ENCODE results near the gene USF2. TPM values are rescaled to one million over a fixed set of nuclear protein-coding genes. Genes with fewer than 3 reads are reported as not detected.

USF2 gene
- polyA plus RNA-seq, 2 of the 4 experiments (the other 2 are of a cell fraction) = 118 to 141 TPM

- FAIRE-seq = peak; percentile 90
- WGBS (ENCODE audit: missing lambda C conversion rate) = 2% methylated on average over 1 of the region's 1 CpG
- Histone ChIP-seq H3K4me1 (no peaks in the 10 kb centered on the region), H3K4me2 (no peak overlapping the region), H3K4me3 (no peak overlapping the region), H3K9me3 (peaks cover 52% of the 10 kb centered on the region), H3K27ac (no peak overlapping the region)
- POLR2A ChIA-PET = no interaction called here
- DNase-seq (ENCODE audit: low read depth in 1 of 2, low spot score in 1 of 2) = no peak
- CTCF ChIA-PET = interaction anchor here (0.6 to 2.3 kb wide), 10 partner anchors 10 to 1140 kb away, joined by 3 to 7 read pairs (median 4); partner anchors contain the start of genes FAM187B, LGI4 and USF2
- no peak for TF ChIP-seq HOXB5 (CRISPR knock-in tag; IDR thresholded peaks at IDR 0.05)
- no peak for TF ChIP-seq MAFK (IDR thresholded peaks at IDR 0.05; ENCODE audit: partially characterized antibody)
- TF ChIP-seq MAX (IDR thresholded peaks at IDR 0.05) = no peak
- no peak for TF ChIP-seq MAZ (IDR thresholded peaks at IDR 0.05; ENCODE audit: borderline replicate concordance, low read depth, low read length)
- no peak for TF ChIP-seq POLR2A (IDR thresholded peaks at IDR 0.05; ENCODE audit: low read length)
- TF ChIP-seq NR3C1 (IDR thresholded peaks at IDR 0.05) = no peak
- TF ChIP-seq NPAS2 (CRISPR knock-in tag; IDR thresholded peaks at IDR 0.05; ENCODE audit: borderline replicate concordance) = no peak
- TF ChIP-seq EHMT2 (IDR thresholded peaks at IDR 0.05; ENCODE audit: low read depth) = no peak
- no peak for TF ChIP-seq E2F6 (IDR thresholded peaks at IDR 0.05; ENCODE audit: borderline replicate concordance, low read depth)
- TF ChIP-seq CBX8 (IDR thresholded peaks at IDR 0.05) = no peak
- TF ChIP-seq POLR2AphosphoS2 (conservative IDR thresholded peaks at IDR 0.05; ENCODE audit: low read length) = no peak
- no peak for TF ChIP-seq EP300 (IDR thresholded peaks at IDR 0.05)
- TF ChIP-seq RCOR1 (IDR thresholded peaks at IDR 0.05; ENCODE audit: low read depth, low read length) = no peak
- no peak for ATAC-seq
Observed at GRCh38 chr19:35241417-35241816, 27.3 kb upstream of the USF2 start.

GRCh38 chr19:35246466-35247092 is 22.2 kb upstream of the USF2 start:
- Histone ChIP-seq H3K4me3 (no peak overlapping the region), H3K4me2 (no peak overlapping the region), H3K27ac (no peak overlapping the region), H3K4me1 (peaks cover 8% of the 10 kb centered on the region; the same call in 1 of the 3 replicates), H3K9me3 (peaks cover 37% of the 10 kb centered on the region)
- FAIRE-seq (peak; percentile 89), ATAC-seq (no peak), DNase-seq (ENCODE audit: low read depth in 1 of 2, low spot score in 1 of 2) (no peak)
- ChIA-PET CTCF (no interaction called here), POLR2A (no interaction called here)
- TF ChIP-seq MAX (IDR thresholded peaks at IDR 0.05) (no peak), HEYL (CRISPR knock-in tag; IDR thresholded peaks at IDR 0.05) (no peak), EHMT2 (IDR thresholded peaks at IDR 0.05; ENCODE audit: low read depth) (no peak), ZC3H11A (IDR thresholded peaks at IDR 0.05) (0 out of 2 replicates have a peak, but pooled peaks have one; percentile 0), ZSCAN20 (CRISPR knock-in tag; IDR thresholded peaks at IDR 0.05) (no peak), CEBPB (IDR thresholded peaks at IDR 0.05) (no peak), TFCP2L1 (CRISPR knock-in tag; IDR thresholded peaks at IDR 0.05) (no peak)
- WGBS (ENCODE audit: missing lambda C conversion rate) = 26% methylated on average over 4 of the region's 4 CpGs

GRCh38 chr19:35247526-35248309 is 21.0 kb upstream of the USF2 start:
- CTCF ChIA-PET = interaction anchor here (0.6 kb wide), 1 partner anchor 39 kb away, joined by 4 read pairs; no protein-coding TSS in a partner anchor
- 14% methylated on average over 41 of the region's 42 CpGs for WGBS (ENCODE audit: missing lambda C conversion rate)
- TF ChIP-seq CTCF (IDR thresholded peaks at IDR 0.05) = peak; percentile 29
- no peak for TF ChIP-seq CEBPB (IDR thresholded peaks at IDR 0.05)
- no peak for TF ChIP-seq MAFK (IDR thresholded peaks at IDR 0.05; ENCODE audit: partially characterized antibody)
- TF ChIP-seq RAD21 (conservative IDR thresholded peaks at IDR 0.05 in 1 of 2, IDR thresholded peaks at IDR 0.05 in 1 of 2) = peak; percentile 44 to 59; a peak in 4 of 5 replicates
- TF ChIP-seq NR3C1 (IDR thresholded peaks at IDR 0.05) = no peak
- TF ChIP-seq ZNF302 (CRISPR knock-in tag; IDR thresholded peaks at IDR 0.05) = no peak
- no peak for TF ChIP-seq ESRRA (IDR thresholded peaks at IDR 0.05; ENCODE audit: borderline replicate concordance, low read length)
- Histone ChIP-seq H3K4me2 (peak overlapping the region; percentile 90), H3K9me3 (peaks cover 34% of the 10 kb centered on the region), H3K27ac (peak overlapping the region in 1 of 2 experiments; percentile 38; a peak in 4 of 6 replicates), H3K4me3 (peak overlapping the region; percentile 48), H3K4me1 (peaks cover 8% of the 10 kb centered on the region; the same call in 1 of the 3 replicates)
- peak; percentile 72 to 83 for ATAC-seq
- POLR2A ChIA-PET = no interaction called here
- FAIRE-seq = no peak
- DNase-seq (ENCODE audit: low read depth in 1 of 2, low spot score in 1 of 2) = peak; percentile 64 to 78

Data from A549 (cell line).